Left ventricle myocardium inferior (tissue), 1 donor: ENCODE measurements around the gene ERC1. TPM values are rescaled to one million over a fixed set of nuclear protein-coding genes. Genes with fewer than 3 reads are reported as not detected.

Experiments used
- DNase-seq: peaks from one replicate; pipeline ENCODE4 v3.0.0-alpha.2; 2020
- H3K27ac ChIP-seq: fragments of 200-600 bp; replicated peaks from 2 replicates; pipeline ENCODE4 v1.8.0; 2021
- H3K27me3 ChIP-seq: fragments of 200-600 bp; 2 replicates; pipeline ENCODE4 v1.8.0; 2021; ENCODE audit warnings: low read depth
- H3K36me3 ChIP-seq: fragments of 200-600 bp; 2 replicates; pipeline ENCODE4 v1.8.0; 2021
- H3K4me1 ChIP-seq: fragments of 200-600 bp; 2 replicates; pipeline ENCODE4 v1.8.0; 2021
- H3K4me3 ChIP-seq: fragments of 200-600 bp; 2 replicates; pipeline ENCODE4 v1.8.0; 2021; ENCODE audit warnings: mild to moderate bottlenecking, moderate library complexity
- H3K9me3 ChIP-seq: fragments of 200-600 bp; replicated peaks from 2 replicates; pipeline ENCODE4 v1.8.0; 2021
- CTCF ChIP-seq: fragments of 200-600 bp; IDR thresholded peaks from 2 replicates; pipeline ENCODE4 v1.8.0; 2021; ENCODE audit warnings: antibody characterized with exemption, mild to moderate bottlenecking, borderline replicate concordance
- intact Hi-C: fragments of 100-400 bp; cut with micrococcal nuclease; formaldehyde crosslinking; loops from one replicate; pipeline ENCODE4 v1.11.0; 2022
- total RNA-seq: library from RNA; stranded (reverse); fragmentation: NEBNext Ultra II Directional; extraction: Animal tissue kit (Norgen Biotek cat#: 25700); gene quantifications from one replicate; pipeline ENCODE4 v1.2.1, GENCODE V29; 2021
- donor health status: DM: no; HTN: yes; CAD: no; lungs with severe emphysema.

The ERC1 gene
- total RNA-seq, 1 donor from 2014 or later: 50.8 TPM

- Histone ChIP-seq H3K9me3 (no peaks in the 10 kb centered on the region), H3K27ac (no peak overlapping the region), H3K4me3 (no peak overlapping the region), H3K4me1 (peaks cover 6% of the 10 kb centered on the region), H3K27me3 (no peaks in the 10 kb centered on the region), H3K36me3 (peaks cover 3% of the 10 kb centered on the region)
- no peak for TF ChIP-seq CTCF
- DNase-seq: no peak
- intact Hi-C loops: no loop called here
Measured at GRCh38 chr12:1481326-1481725, 490.3 kb downstream of the ERC1 start.

- TF ChIP-seq CTCF: no peak
- Histone ChIP-seq H3K4me1 (peaks cover 6% of the 10 kb centered on the region), H3K36me3 (peaks cover 3% of the 10 kb centered on the region), H3K27ac (no peak overlapping the region), H3K4me3 (no peak overlapping the region), H3K9me3 (no peaks in the 10 kb centered on the region), H3K27me3 (no peaks in the 10 kb centered on the region)
- intact Hi-C loops: no loop called here
- no peak for DNase-seq
Measured at GRCh38 chr12:1481906-1482305, 490.9 kb downstream of the ERC1 start.

GRCh38 chr12:1488908-1489381, 497.9 kb downstream of the ERC1 start:
- no peak for DNase-seq
- Histone ChIP-seq H3K36me3 (peaks cover 31% of the 10 kb centered on the region), H3K27ac (no peak overlapping the region), H3K9me3 (no peaks in the 10 kb centered on the region), H3K27me3 (no peaks in the 10 kb centered on the region), H3K4me1 (no peaks in the 10 kb centered on the region), H3K4me3 (no peak overlapping the region)
- no peak for TF ChIP-seq CTCF
- intact Hi-C loops: no loop called here

- no peak for DNase-seq
- peaks cover 10% of the 10 kb centered on the region for H3K4me1 ChIP-seq
- no peaks in the 10 kb centered on the region for H3K9me3 ChIP-seq
- peaks cover 31% of the 10 kb centered on the region for H3K36me3 ChIP-seq
- intact Hi-C loops: no loop called here
- no peak overlapping the region for H3K27ac ChIP-seq
- no peaks in the 10 kb centered on the region for H3K27me3 ChIP-seq
- no peak for TF ChIP-seq CTCF
- H3K4me3 ChIP-seq: no peak overlapping the region
Measured at GRCh38 chr12:1491983-1492697, 501.1 kb downstream of the ERC1 start.

GRCh38 chr12:1493781-1494565, 502.9 kb downstream of the ERC1 start:
- TF ChIP-seq CTCF: no peak
- peaks cover 31% of the 10 kb centered on the region for H3K36me3 ChIP-seq
- DNase-seq: no peak

More at GRCh38 chr12:1493781-1494565, 502.9 kb downstream of the ERC1 start:
- no peaks in the 10 kb centered on the region for H3K9me3 ChIP-seq
- no peak overlapping the region for H3K4me3 ChIP-seq
- intact Hi-C loops: no loop called here
- no peaks in the 10 kb centered on the region for H3K27me3 ChIP-seq
- H3K27ac ChIP-seq: no peak overlapping the region
- peaks cover 10% of the 10 kb centered on the region for H3K4me1 ChIP-seq
